CMK (cell line): ENCODE data around the gene ACCSL.

ENCODE experiments used
- DNase-seq: peaks from one replicate; pipeline ENCODE4 v3.0.0-alpha.2; 2010; ENCODE audit warnings: low read depth

ACCSL gene

GRCh38 chr11:44065161-44065661 lies 17.4 kb downstream of the ACCSL start:
- no peak for DNase-seq

DNA sequence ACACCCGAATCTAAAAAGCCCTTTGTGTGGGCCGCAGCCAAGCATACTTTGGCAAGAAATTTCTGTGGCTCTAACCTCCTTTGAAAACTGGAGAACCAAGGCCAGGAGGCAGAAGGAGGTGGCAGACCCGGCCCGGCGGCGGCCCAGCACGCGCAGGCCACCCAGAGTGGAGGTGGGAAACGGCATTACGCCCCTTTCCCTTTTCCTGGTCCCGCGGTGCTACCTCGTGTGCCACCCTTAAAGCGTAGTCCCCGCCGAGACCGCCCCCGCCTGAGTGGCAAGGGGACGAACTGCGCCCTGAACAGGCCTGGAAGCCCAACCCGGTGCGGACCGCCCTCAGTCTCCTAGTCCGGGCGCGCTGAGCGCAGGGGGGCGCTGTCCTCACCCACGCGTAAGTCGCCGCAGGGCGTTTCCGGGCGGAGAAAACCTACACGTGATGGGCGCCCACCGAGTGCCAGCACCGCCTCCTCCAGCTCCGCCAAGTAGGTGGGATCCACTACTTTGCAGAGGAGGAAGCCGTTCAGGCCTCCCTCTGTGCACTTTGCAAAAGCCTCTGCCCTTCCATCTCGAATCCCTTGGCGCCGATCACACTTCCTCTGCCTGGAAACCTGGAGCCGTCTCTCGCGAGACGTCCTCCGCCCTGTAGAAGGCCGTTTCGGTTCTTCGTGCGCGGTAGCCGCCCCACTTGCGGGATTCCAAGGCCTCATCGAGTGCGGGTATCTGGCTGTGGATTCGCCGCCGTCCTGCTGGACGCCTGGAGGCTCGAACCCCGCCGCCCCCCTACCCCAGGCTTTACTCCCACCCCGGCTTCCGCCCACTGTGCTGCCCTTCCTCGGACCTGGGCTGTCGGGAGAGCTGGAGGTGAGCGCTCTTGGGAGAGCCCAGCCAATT lies 18.3 kb downstream of the ACCSL start, which contains the start of gene ACCS:
TSS of gene ACCS (plus strand) at position 430 of the 891 bp plus-strand sequence. CDS start 1,358 bp downstream, outside the sequence.
- DNase-seq = peak; percentile 96

GRCh38 chr11:44066732-44067141 lies 19.0 kb downstream of the ACCSL start:
- DNase-seq = no peak

GRCh38 chr11:44067266-44067665 lies 19.5 kb downstream of the ACCSL start:
- peak; percentile 39 for DNase-seq

DNA sequence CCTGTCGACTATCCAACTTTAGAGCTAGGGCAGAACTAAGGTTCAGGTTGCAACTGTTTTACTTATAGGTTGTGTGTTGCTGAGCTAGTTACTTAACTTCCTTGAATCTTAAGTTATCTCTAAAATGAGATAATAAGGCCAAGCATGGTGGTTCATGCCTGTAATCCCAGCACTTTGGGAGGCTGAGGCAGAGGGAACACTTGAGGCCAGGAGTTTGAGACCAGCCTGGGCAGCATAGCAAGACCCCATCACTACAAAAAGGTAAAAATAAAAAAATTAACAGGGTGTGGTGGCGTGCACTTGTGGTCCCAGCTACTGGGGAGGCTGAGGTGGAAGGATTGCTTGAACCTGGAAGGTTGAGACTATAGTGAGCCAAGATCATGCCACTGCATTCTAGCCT lies 20.4 kb downstream of the ACCSL start:
- DNase-seq = no peak

- DNase-seq = no peak
Observed at GRCh38 chr11:44071157-44071556, 23.4 kb downstream of the ACCSL start.

DNA sequence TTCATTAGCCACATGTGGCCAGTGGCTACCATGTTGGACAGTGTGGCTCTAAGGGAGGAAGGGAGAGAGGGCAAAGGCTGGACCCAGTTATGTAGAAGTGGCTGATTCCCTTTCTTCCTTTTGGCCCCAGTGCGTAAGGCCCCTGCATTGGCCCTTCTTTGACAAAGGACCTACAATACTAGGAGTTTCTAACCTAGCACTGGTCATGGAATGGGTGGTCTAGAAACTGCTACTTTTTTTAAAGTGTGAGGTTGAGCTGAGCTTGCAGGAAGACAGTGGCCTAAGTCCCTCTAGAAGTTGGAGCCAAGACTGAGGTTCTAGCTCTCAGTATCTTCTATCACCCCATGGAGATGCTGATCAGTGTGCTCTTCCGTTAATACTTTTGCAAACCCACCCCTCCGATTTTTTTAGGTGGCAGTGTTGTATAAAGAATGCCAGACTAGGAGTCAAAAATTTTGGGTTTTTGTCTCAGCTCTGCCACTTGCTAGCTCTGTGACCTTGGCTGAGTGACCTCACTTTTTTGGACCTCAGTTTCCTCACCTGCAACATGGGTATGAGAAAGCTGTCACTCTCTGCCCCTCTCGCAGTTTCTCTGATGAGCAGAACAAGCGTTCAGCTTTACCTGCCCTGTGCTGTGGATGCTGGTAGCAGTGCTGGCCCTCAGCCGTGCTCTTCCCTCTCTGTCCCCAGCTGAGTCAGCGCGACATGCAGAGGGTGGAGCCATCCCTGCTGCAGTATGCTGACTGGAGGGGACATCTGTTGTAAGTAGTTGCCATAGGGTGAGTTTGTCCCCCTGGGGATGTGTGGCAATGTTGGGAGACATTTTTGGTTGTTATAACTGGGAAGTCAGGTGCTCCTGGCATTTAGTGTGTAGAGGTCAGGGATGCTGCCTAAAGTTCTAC lies 25.2 kb downstream of the ACCSL start:
- DNase-seq = no peak

DNA sequence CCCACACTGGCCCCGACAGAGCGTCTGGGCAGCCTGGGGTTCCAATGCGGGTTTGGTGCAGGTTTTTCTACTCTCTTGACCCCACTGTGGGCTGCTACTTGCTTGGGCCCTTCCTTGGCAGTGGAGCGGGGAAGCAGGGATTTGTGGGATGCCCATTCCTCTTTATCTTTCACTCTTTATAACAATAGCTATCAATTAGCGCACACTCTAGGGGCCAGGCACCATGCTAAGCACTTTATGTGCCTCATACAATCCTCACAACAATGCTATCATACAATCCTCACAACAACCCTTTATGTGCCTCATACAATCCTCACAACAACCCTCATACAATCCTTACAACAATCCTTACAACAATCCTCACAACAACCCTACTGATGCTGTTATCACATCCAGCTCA lies 31.0 kb downstream of the ACCSL start:
- no peak for DNase-seq

GRCh38 chr11:44079376-44079775 lies 31.6 kb downstream of the ACCSL start:
- DNase-seq = no peak

DNA sequence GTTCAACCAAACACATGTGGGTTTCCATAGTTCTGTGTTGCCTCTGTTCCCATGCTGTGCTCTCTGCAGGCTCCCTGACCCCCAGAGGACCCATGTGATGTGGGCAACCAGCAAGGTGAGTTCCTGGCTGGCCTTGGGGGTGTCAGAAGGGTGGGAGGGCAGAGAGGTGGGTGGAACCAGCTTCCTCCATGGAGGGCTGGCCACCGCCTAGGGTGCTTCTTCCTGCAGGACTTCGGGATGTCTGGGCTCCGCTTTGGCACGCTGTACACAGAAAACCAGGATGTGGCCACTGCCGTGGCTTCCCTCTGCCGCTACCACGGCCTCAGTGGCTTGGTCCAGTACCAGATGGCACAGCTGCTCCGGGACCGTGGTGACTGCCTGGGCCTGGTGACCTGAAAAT lies 33.2 kb downstream of the ACCSL start:
- DNase-seq = no peak

GRCh38 chr11:44082645-44083044 lies 34.9 kb downstream of the ACCSL start:
- DNase-seq = no peak

- DNase-seq = no peak
Observed at GRCh38 chr11:44083433-44083832, 35.7 kb downstream of the ACCSL start.

- DNase-seq = no peak
Observed at GRCh38 chr11:44083906-44084305, 36.1 kb downstream of the ACCSL start.

DNA sequence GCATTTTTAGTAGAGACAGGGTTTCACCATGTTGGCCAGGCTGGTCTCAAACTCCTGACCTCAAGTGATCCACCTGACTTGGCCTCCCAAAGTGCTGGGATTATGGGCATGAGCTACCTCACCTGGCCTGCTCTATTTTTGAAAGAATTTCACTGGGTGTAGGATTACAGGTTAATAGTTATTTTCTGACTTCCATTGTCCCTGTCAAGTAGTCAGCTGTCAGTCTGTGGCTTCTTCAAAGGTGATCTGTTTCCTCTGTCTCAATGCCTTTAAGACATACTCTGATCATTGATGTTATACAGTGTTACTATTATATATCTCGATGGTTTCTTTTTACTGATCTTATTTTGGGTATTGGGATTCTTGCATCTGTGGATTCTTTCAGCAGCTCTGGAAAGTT lies 37.5 kb downstream of the ACCSL start:
- DNase-seq = no peak

- no peak for DNase-seq
Observed at GRCh38 chr11:44088377-44088776, 40.6 kb downstream of the ACCSL start.

DNA sequence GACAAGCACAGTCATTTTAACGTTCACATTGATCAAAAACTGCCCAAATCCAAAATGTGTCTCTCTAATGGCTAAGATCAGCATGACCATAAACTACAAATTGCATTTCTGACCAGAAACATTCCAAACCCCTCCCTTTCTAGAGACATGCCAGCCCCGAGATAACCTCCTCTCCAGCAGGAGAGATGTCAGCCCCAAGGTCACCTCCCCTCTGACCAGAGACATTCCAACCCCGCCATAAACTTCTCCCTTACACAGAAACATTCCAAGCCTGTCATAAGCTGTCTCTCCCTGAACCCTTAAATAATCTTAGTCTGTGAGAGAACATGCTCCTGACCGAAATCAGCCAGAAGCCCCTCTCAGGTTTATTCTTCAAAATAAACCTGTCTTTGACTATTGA lies 41.1 kb downstream of the ACCSL start:
- DNase-seq = no peak

DNA sequence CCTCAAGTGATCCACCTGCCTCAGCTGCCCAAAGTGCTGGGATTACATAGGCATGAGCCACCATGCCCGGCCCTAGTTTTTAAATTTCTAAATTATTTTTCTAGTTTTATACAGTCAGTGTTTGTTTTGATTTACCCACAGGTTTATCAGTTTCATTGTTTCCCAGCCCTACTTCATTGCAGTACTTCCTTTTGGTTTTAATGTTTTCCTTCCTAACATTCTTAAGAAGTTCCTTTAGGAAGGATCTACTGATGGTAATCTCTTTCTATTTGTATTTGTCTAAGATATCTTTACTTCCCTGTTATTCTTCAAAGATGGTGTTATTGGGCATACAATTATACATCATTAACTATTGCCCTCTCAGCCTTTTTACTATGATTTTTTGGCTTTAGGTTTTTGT lies 42.8 kb downstream of the ACCSL start:
- DNase-seq = no peak

GRCh38 chr11:44094260-44094868 lies 46.6 kb downstream of the ACCSL start:
- DNase-seq = peak; percentile 69

DNA sequence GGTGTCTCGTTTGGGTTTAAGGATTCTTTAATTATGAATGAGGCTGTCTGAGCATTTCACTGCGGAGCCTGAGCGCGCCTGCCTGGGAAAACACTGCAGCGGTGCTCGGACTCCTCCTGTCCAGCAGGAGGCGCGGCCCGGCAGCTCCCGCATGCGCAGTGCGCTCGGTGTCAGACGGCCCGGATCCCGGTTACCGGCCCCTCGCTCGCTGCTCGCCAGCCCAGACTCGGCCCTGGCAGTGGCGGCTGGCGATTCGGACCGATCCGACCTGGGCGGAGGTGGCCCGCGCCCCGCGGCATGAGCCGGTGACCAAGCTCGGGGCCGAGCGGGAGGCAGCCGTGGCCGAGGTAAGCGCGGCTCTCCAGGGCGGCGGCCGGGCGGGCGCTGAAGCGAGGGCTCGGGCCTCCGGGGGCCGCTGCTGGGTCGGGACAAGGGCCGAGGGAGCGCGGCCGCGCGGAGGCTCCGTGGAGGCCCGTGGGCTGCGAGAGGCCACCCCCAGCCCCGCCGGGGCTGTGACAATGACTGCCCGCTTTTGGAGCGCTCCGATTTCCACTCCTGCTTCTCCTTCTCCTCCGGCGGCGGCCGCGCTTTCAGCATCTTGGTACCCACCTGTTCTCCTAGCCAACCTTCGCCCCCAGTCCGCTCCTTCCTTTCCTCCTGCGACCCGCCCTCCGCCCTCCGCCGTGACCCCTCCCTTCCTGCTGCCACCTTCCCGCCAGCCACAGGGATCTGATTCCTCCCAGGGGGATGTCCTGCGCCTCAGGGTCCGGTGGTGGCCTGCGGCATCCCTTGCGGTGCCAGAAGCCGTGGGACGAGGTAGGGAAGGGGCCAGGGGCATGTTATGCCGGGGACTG lies 48.0 kb downstream of the ACCSL start, which contains the start of gene EXT2:
TSS of gene EXT2 (plus strand) at position 173 of the 854 bp plus-strand sequence. CDS start 12,035 bp downstream, outside the sequence.
- DNase-seq = peak; percentile 52

DNA sequence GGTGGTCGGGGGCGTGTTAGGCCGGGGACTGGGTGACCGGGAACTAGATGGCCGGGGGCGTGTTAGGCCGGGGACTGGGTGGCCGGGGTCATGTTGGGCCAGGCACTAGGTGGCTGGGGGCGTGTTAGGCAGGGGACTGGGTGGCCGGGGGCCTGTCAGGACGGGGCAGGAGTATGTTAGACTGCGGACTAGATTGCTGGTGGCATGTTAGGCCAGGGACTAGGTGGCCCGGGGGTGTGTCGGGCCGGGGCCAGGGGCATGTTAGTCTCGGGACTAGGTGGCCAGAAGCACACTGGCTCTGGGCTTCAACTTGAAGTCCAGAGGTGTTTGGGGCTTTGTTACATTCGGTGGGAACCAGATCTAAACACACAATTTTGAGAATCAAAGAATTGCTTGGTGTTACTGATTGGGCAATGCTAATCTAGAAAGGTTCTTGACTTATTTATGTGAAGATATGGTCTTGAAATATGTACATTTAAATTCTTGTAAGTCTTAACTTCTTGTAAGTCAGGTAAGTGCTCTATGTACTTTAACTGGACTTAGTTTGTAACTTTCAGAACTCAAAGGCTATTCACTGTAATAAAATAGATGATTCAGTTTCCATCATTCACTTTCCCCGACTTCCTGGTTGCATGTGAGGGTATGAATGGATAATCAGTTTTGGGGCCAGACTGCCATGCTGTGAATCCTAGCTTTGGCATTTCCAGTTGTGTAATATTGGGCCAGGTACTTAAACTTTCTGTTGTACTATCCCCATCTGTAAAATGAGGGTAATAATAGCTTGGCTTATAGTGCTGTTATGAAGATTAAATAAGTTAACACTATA lies 48.8 kb downstream of the ACCSL start:
- DNase-seq = no peak
